ENCODE results near the gene PLA2G4D.

PLA2G4D gene

GRCh38 chr15:42121682-42122081 is 27.3 kb upstream of the PLA2G4D start:
- Histone ChIP-seq H3K4me1 (ENCODE audit: control insufficient read depth, insufficient read depth, low read depth, low read length) (no peaks in the 10 kb centered on the region), H3K36me3 (ENCODE audit: control insufficient read depth in 1 of 2, insufficient read depth in 2 of 2, low read depth in 1 of 2, low read length in 2 of 2) (no peaks in the 10 kb centered on the region), H2AFZ (ENCODE audit: low read depth, low read length) (no peak overlapping the region), H4K8ac (ENCODE audit: low read length) (no peak overlapping the region), H4K91ac (ENCODE audit: low read length) (no peak overlapping the region), H3K18ac (ENCODE audit: low read depth in 1 of 2, low read length in 2 of 2) (no peak overlapping the region), H3K27me3 (ENCODE audit: control insufficient read depth in 1 of 2, insufficient read depth in 1 of 2, low read length in 2 of 2) (peaks cover 48 to 65% of the 10 kb centered on the region in 2 experiments), H2AK5ac (ENCODE audit: low read length, severe bottlenecking) (no peak overlapping the region), H3K9ac (ENCODE audit: low read length) (no peak overlapping the region), H3K23ac (ENCODE audit: low read length in 2 of 2) (no peak overlapping the region), H2BK12ac (ENCODE audit: low read length in 2 of 2) (no peak overlapping the region), H3K4me3 (ENCODE audit: insufficient read depth in 1 of 2, low read depth in 1 of 2, low read length in 2 of 2) (no peak overlapping the region), H3K4me2 (ENCODE audit: low read length, poor library complexity, severe bottlenecking) (no peak overlapping the region), H3K9me3 (ENCODE audit: control insufficient read depth, low read length) (no peaks in the 10 kb centered on the region), H3K4ac (ENCODE audit: low read depth in 1 of 2, low read length in 2 of 2) (no peak overlapping the region), H2BK5ac (ENCODE audit: low read depth, low read length, poor library complexity, severe bottlenecking) (no peak overlapping the region), H3K14ac (ENCODE audit: low read length in 2 of 2) (no peak overlapping the region), H3K27ac (ENCODE audit: low read length, poor library complexity, severe bottlenecking) (no peak overlapping the region), H2BK120ac (ENCODE audit: low read depth, low read length) (no peak overlapping the region), H2BK15ac (ENCODE audit: low read depth, poor library complexity, severe bottlenecking) (no peak overlapping the region), H3K79me1 (replicated peaks; ENCODE audit: low read length, poor library complexity, severe bottlenecking) (no peaks in the 10 kb centered on the region)
- 52% methylated on average over 2 of the region's 2 CpGs for WGBS
- no peak for DNase-seq

- Histone ChIP-seq H3K18ac (ENCODE audit: low read depth in 1 of 2, low read length in 2 of 2) (no peak overlapping the region), H2BK12ac (ENCODE audit: low read length in 2 of 2) (no peak overlapping the region), H3K23ac (ENCODE audit: low read length in 2 of 2) (no peak overlapping the region), H3K14ac (ENCODE audit: low read length in 2 of 2) (no peak overlapping the region), H3K9me3 (ENCODE audit: control insufficient read depth, low read length) (no peaks in the 10 kb centered on the region), H3K4me1 (ENCODE audit: control insufficient read depth, insufficient read depth, low read depth, low read length) (no peaks in the 10 kb centered on the region), H3K4me3 (ENCODE audit: insufficient read depth in 1 of 2, low read depth in 1 of 2, low read length in 2 of 2) (no peak overlapping the region), H4K8ac (ENCODE audit: low read length) (no peak overlapping the region), H3K79me1 (replicated peaks; ENCODE audit: low read length, poor library complexity, severe bottlenecking) (no peaks in the 10 kb centered on the region), H2AFZ (ENCODE audit: low read depth, low read length) (no peak overlapping the region), H3K27me3 (ENCODE audit: control insufficient read depth in 1 of 2, insufficient read depth in 1 of 2, low read length in 2 of 2) (peaks cover 48 to 64% of the 10 kb centered on the region in 2 experiments), H3K4me2 (ENCODE audit: low read length, poor library complexity, severe bottlenecking) (no peak overlapping the region), H3K4ac (ENCODE audit: low read depth in 1 of 2, low read length in 2 of 2) (no peak overlapping the region), H2BK120ac (ENCODE audit: low read depth, low read length) (no peak overlapping the region), H3K27ac (ENCODE audit: low read length, poor library complexity, severe bottlenecking) (no peak overlapping the region), H4K91ac (ENCODE audit: low read length) (no peak overlapping the region), H2BK5ac (ENCODE audit: low read depth, low read length, poor library complexity, severe bottlenecking) (no peak overlapping the region), H2BK15ac (ENCODE audit: low read depth, poor library complexity, severe bottlenecking) (no peak overlapping the region), H3K9ac (ENCODE audit: low read length) (no peak overlapping the region), H3K36me3 (ENCODE audit: control insufficient read depth in 1 of 2, insufficient read depth in 2 of 2, low read depth in 1 of 2, low read length in 2 of 2) (no peaks in the 10 kb centered on the region), H2AK5ac (ENCODE audit: low read length, severe bottlenecking) (no peak overlapping the region)
- no peak for DNase-seq
- 92% methylated on average over 6 of the region's 6 CpGs for WGBS
These were observed 26.7 kb upstream of the PLA2G4D start for GRCh38 chr15:42121021-42121420.

GRCh38 chr15:42120285-42120684 is 25.9 kb upstream of the PLA2G4D start:
- Histone ChIP-seq H2BK12ac (ENCODE audit: low read length in 2 of 2) (no peak overlapping the region), H2AFZ (ENCODE audit: low read depth, low read length) (no peak overlapping the region), H2BK15ac (ENCODE audit: low read depth, poor library complexity, severe bottlenecking) (no peak overlapping the region), H4K91ac (ENCODE audit: low read length) (no peak overlapping the region), H3K4me3 (ENCODE audit: insufficient read depth in 1 of 2, low read depth in 1 of 2, low read length in 2 of 2) (no peak overlapping the region), H3K23ac (ENCODE audit: low read length in 2 of 2) (no peak overlapping the region), H2BK120ac (ENCODE audit: low read depth, low read length) (no peak overlapping the region), H3K4me1 (ENCODE audit: control insufficient read depth, insufficient read depth, low read depth, low read length) (no peaks in the 10 kb centered on the region), H3K36me3 (ENCODE audit: control insufficient read depth in 1 of 2, insufficient read depth in 2 of 2, low read depth in 1 of 2, low read length in 2 of 2) (no peaks in the 10 kb centered on the region), H3K27ac (ENCODE audit: low read length, poor library complexity, severe bottlenecking) (no peak overlapping the region), H3K14ac (ENCODE audit: low read length in 2 of 2) (no peak overlapping the region), H3K27me3 (ENCODE audit: control insufficient read depth in 1 of 2, insufficient read depth in 1 of 2, low read length in 2 of 2) (peaks cover 48 to 57% of the 10 kb centered on the region in 2 experiments), H3K9ac (ENCODE audit: low read length) (no peak overlapping the region), H4K8ac (ENCODE audit: low read length) (no peak overlapping the region), H3K9me3 (ENCODE audit: control insufficient read depth, low read length) (no peaks in the 10 kb centered on the region), H2AK5ac (ENCODE audit: low read length, severe bottlenecking) (no peak overlapping the region), H3K79me1 (replicated peaks; ENCODE audit: low read length, poor library complexity, severe bottlenecking) (no peaks in the 10 kb centered on the region), H3K4ac (ENCODE audit: low read depth in 1 of 2, low read length in 2 of 2) (no peak overlapping the region), H2BK5ac (ENCODE audit: low read depth, low read length, poor library complexity, severe bottlenecking) (no peak overlapping the region), H3K4me2 (ENCODE audit: low read length, poor library complexity, severe bottlenecking) (no peak overlapping the region), H3K18ac (ENCODE audit: low read depth in 1 of 2, low read length in 2 of 2) (no peak overlapping the region)
- 91% methylated on average over 1 of the region's 1 CpG for WGBS
- DNase-seq: no peak

GRCh38 chr15:42119446-42119760 is 25.0 kb upstream of the PLA2G4D start:
- no peak overlapping the region for H2BK12ac ChIP-seq (ENCODE audit: low read length in 2 of 2)
- no peak overlapping the region for H3K4ac ChIP-seq (ENCODE audit: low read depth in 1 of 2, low read length in 2 of 2)
- no peak overlapping the region for H2BK15ac ChIP-seq (ENCODE audit: low read depth, poor library complexity, severe bottlenecking)
- H3K18ac ChIP-seq (ENCODE audit: low read depth in 1 of 2, low read length in 2 of 2): no peak overlapping the region
- DNase-seq: no peak
- peaks cover 48 to 60% of the 10 kb centered on the region in 2 experiments for H3K27me3 ChIP-seq (ENCODE audit: control insufficient read depth in 1 of 2, insufficient read depth in 1 of 2, low read length in 2 of 2)
- no peak overlapping the region for H2BK120ac ChIP-seq (ENCODE audit: low read depth, low read length)
- H3K4me3 ChIP-seq (ENCODE audit: insufficient read depth in 1 of 2, low read depth in 1 of 2, low read length in 2 of 2): no peak overlapping the region
- H2AFZ ChIP-seq (ENCODE audit: low read depth, low read length): no peak overlapping the region
- H3K9me3 ChIP-seq (ENCODE audit: control insufficient read depth, low read length): no peaks in the 10 kb centered on the region
- no peaks in the 10 kb centered on the region for H3K79me1 ChIP-seq (replicated peaks; ENCODE audit: low read length, poor library complexity, severe bottlenecking)
- no peaks in the 10 kb centered on the region for H3K36me3 ChIP-seq (ENCODE audit: control insufficient read depth in 1 of 2, insufficient read depth in 2 of 2, low read depth in 1 of 2, low read length in 2 of 2)
- no peak overlapping the region for H2BK5ac ChIP-seq (ENCODE audit: low read depth, low read length, poor library complexity, severe bottlenecking)
- no peak overlapping the region for H3K9ac ChIP-seq (ENCODE audit: low read length)
- H3K4me2 ChIP-seq (ENCODE audit: low read length, poor library complexity, severe bottlenecking): no peak overlapping the region
- H3K4me1 ChIP-seq (ENCODE audit: control insufficient read depth, insufficient read depth, low read depth, low read length): no peaks in the 10 kb centered on the region
- 56% methylated on average over 5 of the region's 5 CpGs for WGBS
- H3K27ac ChIP-seq (ENCODE audit: low read length, poor library complexity, severe bottlenecking): no peak overlapping the region
- no peak overlapping the region for H4K91ac ChIP-seq (ENCODE audit: low read length)
- no peak overlapping the region for H2AK5ac ChIP-seq (ENCODE audit: low read length, severe bottlenecking)
- H3K14ac ChIP-seq (ENCODE audit: low read length in 2 of 2): no peak overlapping the region
- no peak overlapping the region for H4K8ac ChIP-seq (ENCODE audit: low read length)
- no peak overlapping the region for H3K23ac ChIP-seq (ENCODE audit: low read length in 2 of 2)
